Esophagus squamous epithelium (tissue), 5 donors: ENCODE measurements around the gene DDX52. TPM values are rescaled to one million over a fixed set of nuclear protein-coding genes. Genes with fewer than 3 reads are reported as not detected.

ENCODE experiments used
- DNase-seq: peaks from one replicate; lab custom pipeline; 2025; lab: John Stamatoyannopoulos, UW
- H3K27ac ChIP-seq, 4 donors: fragments of 200-600 bp; sonication (generic); one replicate each; pipeline ENCODE4 v1.5.1; 2016 to 2019; ENCODE audit warnings: mild to moderate bottlenecking in 1 of 4
- H3K27me3 ChIP-seq, 4 donors: fragments of 200-600 bp; sonication (generic); 1 replicate in 3 of 4; 2 replicates in 1 of 4; pipeline versions ENCODE4 v1.5.1 to v1.6.0; 2017 to 2021; ENCODE audit warnings: antibody characterized with exemption in 1 of 4
- H3K36me3 ChIP-seq, 3 donors: fragments of 200-600 bp; sonication (generic); one replicate each; pipeline ENCODE4 v1.5.1; 2016 to 2019
- H3K4me1 ChIP-seq, 3 donors: fragments of 200-600 bp; sonication (generic); one replicate each; pipeline ENCODE4 v1.5.1; 2017 to 2019
- H3K4me3 ChIP-seq, 4 donors: fragments of 200-600 bp; sonication (generic); 1 replicate in 3 of 4; 2 replicates in 1 of 4; pipeline ENCODE4 v1.5.1; 2016 to 2019; ENCODE audit warnings: mild to moderate bottlenecking in 2 of 4, moderate library complexity in 1 of 4
- H3K9me3 ChIP-seq, 3 donors: fragments of 200-600 bp; sonication (generic); one replicate each; pipeline ENCODE4 v1.5.1; 2016 to 2019
- POLR2A ChIP-seq, 4 donors: fragments of 450-650 bp; IDR thresholded peaks; one replicate each; pipeline ENCODE4 v1.6.1; 2017; ENCODE audit warnings: antibody characterized with exemption in 4 of 4, mild to moderate bottlenecking in 4 of 4, moderate library complexity in 3 of 4
- WGBS, 2 donors: methylation state at CpG; one replicate each; pipeline ENCODE4 v1.1.5; 2018; 5-methylcytosine and 5-hydroxymethylcytosine counted together
- intact Hi-C: fragments of 100-400 bp; cut with DNase I; formaldehyde crosslinking; loops from one replicate; pipeline ENCODE4 v1.15.0; 2022
- total RNA-seq, 4 donors: library from RNA; depleted of rRNA; stranded (reverse); fragments of >200 nt; gene quantifications; one replicate each; pipeline ENCODE4 v1.1.0, GENCODE V29; 2016
- TF ChIP-seq, protein P1 (sequence below), 6 experiments: fragments of 450-650 bp in 4 of 6; fragments of 200-600 bp in 2 of 6; sonication (generic) in 2 of 6; IDR thresholded peaks; one replicate each; pipeline ENCODE4 v1.5.1; 2016 to 2019; ENCODE audit warnings: antibody characterized with exemption in 6 of 6, mild to moderate bottlenecking in 4 of 6, moderate library complexity in 4 of 6
- donor health status: DM: yes; HTN: yes; CAD: no.

The DDX52 gene
- total RNA-seq, 4 donors from 2014 or later = 13.3 to 27.7 (median 21.6) TPM

DNA sequence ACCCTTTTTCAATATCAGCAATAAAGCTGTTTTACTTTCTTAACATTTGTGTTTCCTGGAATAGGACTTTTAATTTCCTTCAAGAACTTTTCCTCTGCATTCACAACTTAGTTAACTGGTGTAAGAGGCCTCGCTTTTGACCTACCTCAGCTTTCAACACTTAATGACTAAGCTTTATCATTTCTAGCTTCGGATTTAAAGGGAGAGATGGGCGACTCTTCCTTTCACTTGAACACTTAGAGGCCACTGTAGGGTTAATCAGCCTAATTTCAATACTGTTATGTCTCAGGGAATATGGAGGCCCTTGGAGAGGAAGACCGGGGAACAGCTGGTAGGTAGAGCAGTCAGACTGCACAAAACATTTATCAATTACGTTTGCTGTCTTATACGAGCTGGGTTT, 38.7 kb downstream of the DDX52 start:
- TF ChIP-seq, protein P1, sequence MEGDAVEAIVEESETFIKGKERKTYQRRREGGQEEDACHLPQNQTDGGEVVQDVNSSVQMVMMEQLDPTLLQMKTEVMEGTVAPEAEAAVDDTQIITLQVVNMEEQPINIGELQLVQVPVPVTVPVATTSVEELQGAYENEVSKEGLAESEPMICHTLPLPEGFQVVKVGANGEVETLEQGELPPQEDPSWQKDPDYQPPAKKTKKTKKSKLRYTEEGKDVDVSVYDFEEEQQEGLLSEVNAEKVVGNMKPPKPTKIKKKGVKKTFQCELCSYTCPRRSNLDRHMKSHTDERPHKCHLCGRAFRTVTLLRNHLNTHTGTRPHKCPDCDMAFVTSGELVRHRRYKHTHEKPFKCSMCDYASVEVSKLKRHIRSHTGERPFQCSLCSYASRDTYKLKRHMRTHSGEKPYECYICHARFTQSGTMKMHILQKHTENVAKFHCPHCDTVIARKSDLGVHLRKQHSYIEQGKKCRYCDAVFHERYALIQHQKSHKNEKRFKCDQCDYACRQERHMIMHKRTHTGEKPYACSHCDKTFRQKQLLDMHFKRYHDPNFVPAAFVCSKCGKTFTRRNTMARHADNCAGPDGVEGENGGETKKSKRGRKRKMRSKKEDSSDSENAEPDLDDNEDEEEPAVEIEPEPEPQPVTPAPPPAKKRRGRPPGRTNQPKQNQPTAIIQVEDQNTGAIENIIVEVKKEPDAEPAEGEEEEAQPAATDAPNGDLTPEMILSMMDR (IDR thresholded peaks at IDR 0.05) = no peak
- no peak for TF ChIP-seq POLR2A (IDR thresholded peaks at IDR 0.05)
- peaks cover 8 to 51% (median 10%) of the 10 kb centered on the region in 3 donors for H3K4me1 ChIP-seq
- H3K27ac ChIP-seq = no peak overlapping the region
- intact Hi-C loops = no loop called here
- H3K4me3 ChIP-seq = no peak overlapping the region
- no peaks in the 10 kb centered on the region for H3K9me3 ChIP-seq
- no peaks in the 10 kb centered on the region for H3K27me3 ChIP-seq
- 53 to 59% methylated on average over 6 of the region's 6 CpGs for WGBS, 2 donors
- no peak for DNase-seq
- H3K36me3 ChIP-seq = peaks cover 0 to 22% (median under 1%) of the 10 kb centered on the region in 3 donors

DNA sequence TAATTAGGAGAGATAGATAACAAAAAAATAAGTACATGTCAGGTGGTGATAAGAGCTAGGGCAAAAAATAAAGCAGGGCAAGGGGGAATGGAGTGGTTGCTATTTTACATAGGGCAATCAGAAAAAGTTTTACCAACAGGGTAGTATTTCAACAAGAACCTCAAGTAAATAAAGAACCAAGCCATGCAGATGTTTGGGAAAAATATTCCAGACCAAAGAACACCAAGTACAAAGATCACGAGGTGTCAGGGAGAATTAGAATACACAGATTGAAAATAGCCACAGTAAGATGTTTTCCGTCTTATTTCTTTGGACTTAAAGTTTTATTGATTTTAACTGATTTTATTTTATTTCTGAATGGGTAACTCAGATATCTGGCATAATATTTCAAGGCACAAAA, 45.1 kb downstream of the DDX52 start:
- H3K4me1 ChIP-seq = peaks cover 0 to 1% (median 0%) of the 10 kb centered on the region in 3 donors
- intact Hi-C loops = no loop called here
- TF ChIP-seq POLR2A (IDR thresholded peaks at IDR 0.05) = no peak
- TF ChIP-seq, protein P1 (IDR thresholded peaks at IDR 0.05) = no peak
- H3K9me3 ChIP-seq = no peaks in the 10 kb centered on the region
- no peaks in the 10 kb centered on the region for H3K27me3 ChIP-seq
- 91 to 92% methylated on average over 2 of the region's 2 CpGs for WGBS, 2 donors
- H3K36me3 ChIP-seq = peaks cover 0 to 70% (median 10%) of the 10 kb centered on the region in 3 donors
- no peak overlapping the region for H3K4me3 ChIP-seq
- no peak overlapping the region for H3K27ac ChIP-seq
- no peak for DNase-seq

DNA sequence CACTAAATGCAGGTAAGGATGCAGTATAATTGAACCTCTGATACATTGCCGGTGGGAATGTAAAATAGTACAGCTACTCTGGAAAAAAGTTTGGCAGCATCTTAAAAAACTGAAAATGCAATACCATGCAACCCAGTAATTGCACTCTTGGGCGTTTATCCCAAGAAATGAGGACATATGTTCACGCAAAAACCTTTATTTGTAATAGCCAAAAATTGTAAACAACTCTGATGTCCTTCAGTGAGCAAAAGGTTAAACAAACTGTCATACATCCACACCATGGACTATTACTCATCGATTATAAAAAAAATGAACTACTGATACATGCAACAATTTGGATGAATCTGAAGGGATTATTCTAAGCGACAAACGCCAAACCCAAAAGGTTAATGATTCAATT, 51.0 kb downstream of the DDX52 start:
- Histone ChIP-seq H3K4me3 (no peak overlapping the region), H3K27me3 (no peaks in the 10 kb centered on the region), H3K9me3 (no peaks in the 10 kb centered on the region), H3K27ac (no peak overlapping the region), H3K4me1 (peaks cover 0 to 26% (median 0%) of the 10 kb centered on the region in 3 donors), H3K36me3 (peaks cover 0 to 78% (median 6%) of the 10 kb centered on the region in 3 donors)
- no peak for DNase-seq
- no peak for TF ChIP-seq POLR2A (IDR thresholded peaks at IDR 0.05)
- TF ChIP-seq, protein P1 (IDR thresholded peaks at IDR 0.05) = no peak
- 68 to 75% methylated on average over 6 of the region's 6 CpGs for WGBS, 2 donors
- intact Hi-C loops = no loop called here

DNA sequence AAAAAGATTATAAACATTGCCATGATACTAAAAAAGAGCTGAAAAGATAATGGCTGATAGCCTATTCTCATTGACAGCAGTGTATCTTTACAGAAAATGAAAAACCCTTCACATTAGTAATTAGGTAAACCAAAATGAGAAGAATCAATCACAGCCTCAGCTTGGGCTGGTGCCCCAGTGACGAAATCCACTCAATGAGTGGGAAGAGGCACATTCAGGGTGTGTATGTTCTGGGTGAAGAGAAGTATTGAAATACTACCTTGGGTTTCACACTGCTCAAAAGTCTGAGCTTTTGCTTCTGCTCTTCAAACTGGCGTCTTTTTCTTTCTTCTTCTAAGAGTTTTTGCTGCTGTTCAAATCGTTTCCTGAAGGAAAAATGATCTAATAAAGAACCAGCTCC, 58.2 kb downstream of the DDX52 start:
- no peak overlapping the region for H3K4me3 ChIP-seq
- no peak for DNase-seq
- H3K9me3 ChIP-seq = no peaks in the 10 kb centered on the region
- peaks cover 0 to 14% (median 0%) of the 10 kb centered on the region in 3 donors for H3K4me1 ChIP-seq
- no peak overlapping the region for H3K27ac ChIP-seq
- WGBS, 2 donors = 86 to 88% methylated on average over 3 of the region's 3 CpGs
- intact Hi-C loops = no loop called here
- no peaks in the 10 kb centered on the region for H3K27me3 ChIP-seq
- TF ChIP-seq, protein P1 (IDR thresholded peaks at IDR 0.05) = no peak
- TF ChIP-seq POLR2A (IDR thresholded peaks at IDR 0.05) = no peak
- peaks cover 7 to 85% (median 40%) of the 10 kb centered on the region in 3 donors for H3K36me3 ChIP-seq

DNA sequence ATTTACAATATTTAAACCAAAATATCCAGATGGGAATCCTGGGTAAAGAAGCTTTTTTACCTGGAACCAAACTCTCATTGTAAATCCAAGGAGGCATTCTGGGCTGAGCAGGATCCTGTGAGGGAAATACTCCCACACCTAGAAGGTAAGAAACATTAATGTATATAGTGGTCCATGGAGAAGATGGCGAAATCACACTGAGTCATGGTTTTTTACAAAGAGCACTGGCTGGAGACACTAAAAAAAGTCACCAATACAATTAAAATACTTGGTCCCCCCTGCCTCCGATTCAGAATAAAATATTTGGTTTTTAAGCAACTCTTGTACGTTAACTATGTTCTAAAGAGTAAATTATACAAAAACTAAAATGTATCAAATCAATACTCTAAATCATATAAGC, 67.0 kb downstream of the DDX52 start:
- Histone ChIP-seq H3K9me3 (no peaks in the 10 kb centered on the region), H3K36me3 (peaks cover 0 to 100% (median 14%) of the 10 kb centered on the region in 3 donors)

More for the DNA sequence above, 67.0 kb downstream of the DDX52 start:
- 82 to 90% methylated on average over 3 of the region's 3 CpGs for WGBS, 2 donors
- no peak for TF ChIP-seq POLR2A (IDR thresholded peaks at IDR 0.05)
- TF ChIP-seq, protein P1 (IDR thresholded peaks at IDR 0.05) = no peak
- no peaks in the 10 kb centered on the region for H3K4me1 ChIP-seq
- H3K27me3 ChIP-seq = no peaks in the 10 kb centered on the region
- no peak for DNase-seq
- H3K4me3 ChIP-seq = no peak overlapping the region
- H3K27ac ChIP-seq = no peak overlapping the region
- intact Hi-C loops = no loop called here
